COLO668 (cell line): Measurements from ENCODE around the gene CYB561D1.
A peak's percentile ranks its signal among the peaks of the same experiment; 100 is the strongest.

Source experiments
- DNase-seq: peaks from one replicate; lab custom pipeline; 2025; ENCODE audit not compliant: unreplicated experiment; lab: John Stamatoyannopoulos, UW

CYB561D1 gene

GRCh38 chr1:109527846-109528695 is 34.2 kb downstream of the CYB561D1 start:
- DNase-seq = no peak

GRCh38 chr1:109528712-109529111 is 34.8 kb downstream of the CYB561D1 start:
- DNase-seq = no peak

- DNase-seq = peak; percentile 28
These were observed 36.1 kb downstream of the CYB561D1 start for GRCh38 chr1:109529881-109530456.

- DNase-seq = peak; percentile 61
These were observed 36.7 kb downstream of the CYB561D1 start for GRCh38 chr1:109530457-109531087.

- no peak for DNase-seq
These were observed 37.5 kb downstream of the CYB561D1 start for GRCh38 chr1:109531380-109531779.

- DNase-seq = no peak
These were observed 38.0 kb downstream of the CYB561D1 start for GRCh38 chr1:109531826-109532364.

GRCh38 chr1:109532365-109533136 is 38.7 kb downstream of the CYB561D1 start:
- peak; percentile 84 for DNase-seq

- no peak for DNase-seq
These were observed 40.5 kb downstream of the CYB561D1 start for GRCh38 chr1:109534307-109534858.

- DNase-seq = no peak
These were observed 41.6 kb downstream of the CYB561D1 start for GRCh38 chr1:109535481-109535880.

GRCh38 chr1:109535971-109536491 is 42.1 kb downstream of the CYB561D1 start:
- DNase-seq = no peak

GRCh38 chr1:109537450-109538178 is 43.7 kb downstream of the CYB561D1 start:
- DNase-seq = no peak

GRCh38 chr1:109538827-109539555 is 45.1 kb downstream of the CYB561D1 start:
- DNase-seq = no peak

GRCh38 chr1:109539676-109540075 is 45.8 kb downstream of the CYB561D1 start, which contains the start of gene GPR61:
Gene GPR61 (plus strand): TSS chr1:109539872. CDS start chr1:109543023, 3,151 bp downstream.
- no peak for DNase-seq

- no peak for DNase-seq
These were observed 47.2 kb downstream of the CYB561D1 start for GRCh38 chr1:109541102-109541501.

- no peak for DNase-seq
These were observed 48.8 kb downstream of the CYB561D1 start for GRCh38 chr1:109542657-109543056.

GRCh38 chr1:109543283-109543987 is 49.5 kb downstream of the CYB561D1 start:
- no peak for DNase-seq

GRCh38 chr1:109543988-109544735 is 50.3 kb downstream of the CYB561D1 start:
- DNase-seq = no peak
